IPS-18c (cell line): ENCODE data around the gene HS2ST1.

Source experiments
- H3K4me3 ChIP-seq: 2 replicates; pipeline ENCODE4 v1.7.0; 2013; ENCODE audit warnings: low read depth, mild to moderate bottlenecking, low read length, moderate library complexity; ENCODE audit not compliant: insufficient read depth
- H3K9me3 ChIP-seq: one replicate; pipeline ENCODE4 v1.6.1; 2013; ENCODE audit warnings: mild to moderate bottlenecking, low read length, moderate library complexity; ENCODE audit not compliant: control insufficient read depth, insufficient read depth

Gene HS2ST1

GRCh38 chr1:86915737-86916235 is 1.4 kb downstream of the HS2ST1 start:
- Histone ChIP-seq H3K9me3 (no peaks in the 10 kb centered on the region), H3K4me3 (peak overlapping the region; percentile 95)

DNA sequence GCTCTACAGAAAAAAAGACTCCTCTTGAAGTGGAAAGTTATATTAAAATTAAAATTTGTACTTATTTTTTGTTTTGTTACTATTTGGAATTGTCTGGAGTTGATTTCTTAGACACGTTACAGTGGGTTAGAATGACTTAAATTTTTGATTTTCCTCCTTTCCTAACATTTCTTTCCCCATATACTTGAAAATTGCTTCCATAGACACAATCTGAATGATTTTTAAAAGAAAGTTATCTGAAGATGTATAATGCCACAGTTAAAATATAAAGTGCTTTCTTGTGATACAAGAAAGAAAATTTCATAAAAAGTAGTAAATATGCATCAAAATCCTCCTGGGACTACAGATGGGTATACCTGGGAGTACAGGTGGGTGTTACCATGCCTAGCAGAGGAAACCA is 2.3 kb downstream of the HS2ST1 start:
- Histone ChIP-seq H3K4me3 (no peak overlapping the region), H3K9me3 (no peaks in the 10 kb centered on the region)

GRCh38 chr1:86922445-86922844 is 8.0 kb downstream of the HS2ST1 start:
- Histone ChIP-seq H3K4me3 (no peak overlapping the region), H3K9me3 (peaks cover 7% of the 10 kb centered on the region)

DNA sequence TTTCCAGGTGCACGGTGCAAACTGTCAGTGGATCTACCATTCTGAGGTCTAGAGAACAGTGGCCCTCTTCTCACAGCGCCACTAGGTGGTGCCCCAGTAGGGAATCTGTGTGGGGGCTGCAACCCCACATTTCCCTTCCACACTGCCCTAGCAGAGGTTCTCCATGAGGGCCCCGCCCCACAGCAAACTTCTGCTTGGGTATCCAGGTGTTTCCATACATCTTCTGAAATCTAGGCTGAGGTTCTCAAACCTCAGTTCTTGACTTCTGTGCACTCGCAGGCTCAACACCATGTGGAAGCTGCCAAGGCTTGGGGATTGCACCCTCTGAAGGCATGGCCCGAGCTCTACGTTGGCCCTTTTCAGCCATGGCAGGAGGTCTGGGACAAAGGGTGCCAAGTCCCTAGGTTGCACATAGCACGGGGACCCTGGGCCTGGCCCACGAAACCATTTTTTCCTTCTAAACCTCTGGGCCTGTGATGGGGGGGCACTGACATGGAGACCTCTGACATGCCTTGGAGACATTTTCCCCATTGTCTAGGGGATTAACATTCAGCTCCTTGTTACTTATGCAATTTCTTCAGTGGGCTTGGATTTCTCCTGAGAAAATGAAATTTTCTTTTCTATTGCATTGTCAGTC is 10.0 kb downstream of the HS2ST1 start:
- Histone ChIP-seq H3K9me3 (peaks cover 7% of the 10 kb centered on the region), H3K4me3 (no peak overlapping the region)

DNA sequence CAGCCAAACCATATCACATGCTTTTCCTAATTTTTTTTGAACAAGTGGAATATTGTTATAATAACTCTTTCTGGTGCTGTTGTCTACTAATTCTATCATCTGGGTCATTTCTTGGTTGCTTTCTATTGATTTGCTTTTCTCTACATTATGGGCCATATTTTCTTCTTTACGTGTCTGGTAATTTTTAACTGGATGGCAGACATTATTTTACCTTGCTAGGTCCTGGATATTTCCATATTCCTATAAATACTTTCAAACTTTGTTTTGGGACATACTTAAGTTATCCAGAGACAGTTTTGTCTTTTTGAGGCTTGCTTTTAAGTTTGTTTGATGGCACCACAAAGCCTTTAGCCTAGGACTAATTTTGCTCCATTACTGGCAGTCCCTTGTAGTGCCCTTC is 11.3 kb downstream of the HS2ST1 start:
- Histone ChIP-seq H3K4me3 (no peak overlapping the region), H3K9me3 (peaks cover 7% of the 10 kb centered on the region)

DNA sequence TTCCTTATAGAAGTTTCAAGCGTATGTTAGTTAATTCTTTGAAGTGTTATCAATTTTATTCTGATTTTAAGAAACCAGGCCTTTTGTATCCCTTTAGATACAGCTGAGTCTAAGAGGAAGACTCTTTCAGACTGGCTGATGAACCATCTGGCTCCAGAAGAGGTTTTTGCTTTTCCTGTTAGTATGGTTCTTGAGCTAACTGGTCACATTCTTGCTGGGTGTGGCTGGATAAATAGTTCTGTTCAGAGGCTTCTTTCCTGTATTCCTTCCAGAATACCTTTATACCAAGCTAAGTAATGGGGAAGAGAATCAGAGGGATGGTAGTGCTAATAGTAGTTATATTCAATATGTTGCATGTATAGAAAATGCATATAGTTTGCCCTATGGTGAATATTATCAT is 12.4 kb downstream of the HS2ST1 start:
- Histone ChIP-seq H3K9me3 (peaks cover 7% of the 10 kb centered on the region), H3K4me3 (no peak overlapping the region)

DNA sequence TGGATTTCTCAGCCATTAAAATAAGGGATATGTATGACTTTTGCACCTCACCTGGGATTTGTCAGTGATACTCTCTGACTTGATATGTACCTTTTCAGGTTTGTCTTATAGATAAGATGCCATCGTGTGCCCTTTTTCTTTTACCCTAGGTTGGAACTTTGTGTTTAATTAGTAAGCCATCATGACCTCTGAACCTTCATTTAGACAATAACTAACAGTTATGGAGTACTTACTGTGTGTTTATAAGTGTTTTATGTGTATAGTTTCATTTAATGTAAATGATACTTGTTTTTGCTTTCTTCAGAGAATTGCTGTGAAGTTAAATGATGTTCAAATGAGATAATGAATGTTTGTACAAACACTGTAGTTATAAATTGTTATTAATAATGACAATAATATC is 14.4 kb downstream of the HS2ST1 start:
- Histone ChIP-seq H3K4me3 (no peak overlapping the region), H3K9me3 (peaks cover 3% of the 10 kb centered on the region)

GRCh38 chr1:86933051-86933450 is 18.6 kb downstream of the HS2ST1 start:
- no peak overlapping the region for H3K4me3 ChIP-seq
- no peaks in the 10 kb centered on the region for H3K9me3 ChIP-seq

GRCh38 chr1:86933562-86934377 is 19.3 kb downstream of the HS2ST1 start:
- peak overlapping the region; percentile 37 for H3K4me3 ChIP-seq

DNA sequence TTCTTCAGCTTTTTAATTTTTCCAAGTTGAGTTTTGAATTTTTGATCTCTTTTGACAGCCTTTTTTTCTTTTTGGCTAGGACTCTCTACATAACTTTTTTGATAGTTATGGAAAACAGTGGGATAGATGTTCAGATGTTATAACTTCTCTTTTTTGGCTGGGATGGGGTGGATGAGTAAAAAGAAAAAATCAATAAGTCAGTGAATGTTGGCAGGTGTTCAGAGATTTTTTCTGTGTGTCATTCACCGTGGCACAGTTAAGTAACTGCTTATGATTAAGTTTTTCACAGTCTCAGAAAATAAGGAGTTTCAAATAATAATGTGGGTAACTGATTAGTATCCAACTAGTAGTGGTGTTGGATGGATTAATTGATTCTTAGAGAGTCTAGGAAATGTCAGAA is 24.0 kb downstream of the HS2ST1 start:
- Histone ChIP-seq H3K4me3 (no peak overlapping the region), H3K9me3 (no peaks in the 10 kb centered on the region)

More at GRCh38 chr1:86933562-86934377, 19.3 kb downstream of the HS2ST1 start:
- H3K9me3 ChIP-seq, result no peaks in the 10 kb centered on the region

DNA sequence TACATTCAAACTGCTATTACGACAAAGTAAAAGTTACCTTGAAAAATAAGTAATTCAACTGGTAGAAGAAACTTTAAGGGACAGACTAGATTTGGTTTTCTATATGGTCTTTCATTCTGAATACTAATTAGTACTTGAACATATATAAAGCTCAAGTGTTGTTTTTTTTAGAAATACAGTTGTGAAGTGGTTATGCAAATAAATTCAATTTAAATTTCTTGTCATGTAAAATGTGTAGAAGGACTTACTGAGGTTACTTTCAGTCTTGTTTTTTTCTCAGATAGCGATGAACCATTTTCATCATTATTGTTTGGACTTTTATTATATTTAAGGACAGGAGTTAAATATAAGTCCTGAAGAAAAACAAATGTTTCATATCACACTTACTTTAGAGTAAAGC is 24.4 kb downstream of the HS2ST1 start:
- Histone ChIP-seq H3K9me3 (no peaks in the 10 kb centered on the region), H3K4me3 (no peak overlapping the region)

DNA sequence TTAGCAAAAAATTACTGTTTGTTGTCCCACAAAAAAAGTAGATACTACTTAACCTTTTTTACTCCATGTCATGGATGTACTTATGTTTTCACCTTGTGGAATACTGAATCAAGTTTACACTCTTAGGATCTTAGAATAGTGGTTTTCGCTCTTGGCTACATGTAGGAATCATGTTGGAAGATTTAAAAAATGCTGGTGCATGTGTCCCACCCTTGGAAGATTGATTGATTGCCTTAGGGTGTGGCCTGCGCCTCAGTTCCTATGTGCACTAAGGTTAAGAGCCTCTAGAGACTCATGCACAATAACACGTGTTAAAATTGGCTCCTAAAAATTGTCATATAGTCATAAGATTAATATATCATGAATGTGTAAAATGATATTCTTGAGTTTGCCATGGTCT is 25.0 kb downstream of the HS2ST1 start:
- no peak overlapping the region for H3K4me3 ChIP-seq
- no peaks in the 10 kb centered on the region for H3K9me3 ChIP-seq

DNA sequence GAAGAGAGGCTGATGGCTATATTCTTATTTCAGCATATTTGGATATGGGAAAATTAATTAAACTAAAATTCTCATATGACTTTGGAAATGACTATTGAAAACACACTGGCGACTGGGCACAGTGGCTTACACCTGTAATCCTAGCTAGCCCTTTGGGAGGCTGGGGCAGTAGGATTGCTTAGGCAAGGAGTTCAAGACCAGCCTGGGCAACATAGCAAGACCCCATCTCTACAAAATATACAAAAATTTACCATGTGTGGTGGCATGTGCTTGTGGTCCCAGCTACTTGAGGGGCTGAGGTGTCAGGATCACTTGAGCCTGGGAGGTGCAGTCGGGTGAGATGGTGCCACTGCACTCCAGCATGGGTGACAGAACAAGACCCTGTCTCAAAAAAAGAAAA is 26.2 kb downstream of the HS2ST1 start:
- H3K9me3 ChIP-seq, result no peaks in the 10 kb centered on the region
- no peak overlapping the region for H3K4me3 ChIP-seq

GRCh38 chr1:86942042-86942441 is 27.6 kb downstream of the HS2ST1 start:
- Histone ChIP-seq H3K4me3 (no peak overlapping the region), H3K9me3 (no peaks in the 10 kb centered on the region)

GRCh38 chr1:86942743-86943142 is 28.3 kb downstream of the HS2ST1 start:
- no peaks in the 10 kb centered on the region for H3K9me3 ChIP-seq
- H3K4me3 ChIP-seq, result no peak overlapping the region

- Histone ChIP-seq H3K9me3 (peaks cover 2% of the 10 kb centered on the region), H3K4me3 (no peak overlapping the region)
Measured at GRCh38 chr1:86948212-86948611, 33.8 kb downstream of the HS2ST1 start.

GRCh38 chr1:86950712-86951419 is 36.4 kb downstream of the HS2ST1 start:
- H3K4me3 ChIP-seq, result no peak overlapping the region

GRCh38 chr1:86951430-86951829 is 37.0 kb downstream of the HS2ST1 start:
- Histone ChIP-seq H3K4me3 (no peak overlapping the region), H3K9me3 (peaks cover 2% of the 10 kb centered on the region)

More at GRCh38 chr1:86950712-86951419, 36.4 kb downstream of the HS2ST1 start:
- peaks cover 2% of the 10 kb centered on the region for H3K9me3 ChIP-seq
